ENCODE results near the gene PTCH1.

PTCH1 gene

GRCh38 chr9:95478335-95478734 is 38.4 kb downstream of the PTCH1 start:
- Histone ChIP-seq H3K27ac (replicated peaks) (no peak overlapping the region), H3K27me3 (ENCODE audit: insufficient read depth, poor library complexity, severe bottlenecking) (no peaks in the 10 kb centered on the region), H3K4me3 (replicated peaks; ENCODE audit: insufficient read depth, low read length) (no peak overlapping the region)
- DNase-seq (ENCODE audit: low read depth in 1 of 2, low spot score in 1 of 2) = no peak
- no peak for TF ChIP-seq CTCF (IDR thresholded peaks at IDR 0.05; ENCODE audit: insufficient read depth, low read length)
- no peak for TF ChIP-seq POLR2AphosphoS5 (IDR thresholded peaks at IDR 0.05; ENCODE audit: low read depth)
- no peak for TF ChIP-seq SPI1 (IDR thresholded peaks at IDR 0.05; ENCODE audit: borderline replicate concordance, low read depth)
- TF ChIP-seq GABPA (IDR thresholded peaks at IDR 0.05; ENCODE audit: low read depth) = no peak
- TF ChIP-seq REST (IDR thresholded peaks at IDR 0.05; ENCODE audit: insufficient replicate concordance, low read depth) = no peak

- no peak overlapping the region for H3K27ac ChIP-seq (replicated peaks)
- no peak for TF ChIP-seq POLR2AphosphoS5 (IDR thresholded peaks at IDR 0.05; ENCODE audit: low read depth)
- no peak for DNase-seq (ENCODE audit: low read depth in 1 of 2, low spot score in 1 of 2)
- H3K4me3 ChIP-seq (replicated peaks; ENCODE audit: insufficient read depth, low read length) = no peak overlapping the region
- H3K27me3 ChIP-seq (ENCODE audit: insufficient read depth, poor library complexity, severe bottlenecking) = no peaks in the 10 kb centered on the region
These were observed 38.9 kb downstream of the PTCH1 start for GRCh38 chr9:95477885-95478284.

- Histone ChIP-seq H3K27me3 (ENCODE audit: insufficient read depth, poor library complexity, severe bottlenecking) (no peaks in the 10 kb centered on the region), H3K27ac (replicated peaks) (no peak overlapping the region), H3K4me3 (replicated peaks; ENCODE audit: insufficient read depth, low read length) (no peak overlapping the region)
- TF ChIP-seq SPI1 (IDR thresholded peaks at IDR 0.05; ENCODE audit: borderline replicate concordance, low read depth) = no peak
- no peak for TF ChIP-seq REST (IDR thresholded peaks at IDR 0.05; ENCODE audit: insufficient replicate concordance, low read depth)
- no peak for TF ChIP-seq GABPA (IDR thresholded peaks at IDR 0.05; ENCODE audit: low read depth)
- no peak for TF ChIP-seq CTCF (IDR thresholded peaks at IDR 0.05; ENCODE audit: insufficient read depth, low read length)
- TF ChIP-seq POLR2AphosphoS5 (IDR thresholded peaks at IDR 0.05; ENCODE audit: low read depth) = no peak
- no peak for DNase-seq (ENCODE audit: low read depth in 1 of 2, low spot score in 1 of 2)
These were observed 39.3 kb downstream of the PTCH1 start for GRCh38 chr9:95477441-95477840.

- no peak for DNase-seq (ENCODE audit: low read depth in 1 of 2, low spot score in 1 of 2)
- no peak overlapping the region for H3K27ac ChIP-seq (replicated peaks)
- H3K4me3 ChIP-seq (replicated peaks; ENCODE audit: insufficient read depth, low read length) = no peak overlapping the region
- TF ChIP-seq SPI1 (IDR thresholded peaks at IDR 0.05; ENCODE audit: borderline replicate concordance, low read depth) (no peak), REST (IDR thresholded peaks at IDR 0.05; ENCODE audit: insufficient replicate concordance, low read depth) (no peak), POLR2AphosphoS5 (IDR thresholded peaks at IDR 0.05; ENCODE audit: low read depth) (no peak), GABPA (IDR thresholded peaks at IDR 0.05; ENCODE audit: low read depth) (no peak), CTCF (IDR thresholded peaks at IDR 0.05; ENCODE audit: insufficient read depth, low read length) (no peak)
- peaks cover 10% of the 10 kb centered on the region for H3K27me3 ChIP-seq (ENCODE audit: insufficient read depth, poor library complexity, severe bottlenecking)
These were observed 48.0 kb downstream of the PTCH1 start for GRCh38 chr9:95468791-95469190.
